Central memory CD8-positive, alpha-beta T cell (primary cell): ENCODE measurements around the gene VTN.

Experiments
- ATAC-seq: fragments of 150-1000 bp; cut with Tn5 transposase; replicated peaks from 2 replicates; pipeline ENCODE4 v1.10.0; 2022; ENCODE audit warnings: mild to moderate bottlenecking, moderate FRiP score, moderate number of reproducible peaks; ENCODE audit not compliant: poor library complexity, severe bottlenecking; ENCODE audit errors: extremely low read depth
- DNase-seq, 2 donors: peaks; one replicate each; pipeline ENCODE4 v3.0.0; 2021; ENCODE audit warnings: low spot score in 2 of 2
- H3K27ac Mint-ChIP-seq: one replicate; pipeline ENCODE4 v1.8.0; 2022; ENCODE audit warnings: low read depth, mild to moderate bottlenecking, moderate library complexity, mixed read lengths
- H3K27me3 Mint-ChIP-seq: one replicate; pipeline ENCODE4 v1.8.0; 2022; ENCODE audit warnings: mixed read lengths
- H3K36me3 Mint-ChIP-seq: one replicate; pipeline ENCODE4 v1.8.0; 2022; ENCODE audit warnings: mild to moderate bottlenecking, moderate library complexity, mixed read lengths; ENCODE audit not compliant: insufficient read depth
- H3K4me1 Mint-ChIP-seq: one replicate; pipeline ENCODE4 v1.8.0; 2022; ENCODE audit warnings: mixed read lengths
- H3K4me3 Mint-ChIP-seq: one replicate; pipeline ENCODE4 v1.8.0; 2022; ENCODE audit warnings: mild to moderate bottlenecking, moderate library complexity, mixed read lengths
- H3K9me3 Mint-ChIP-seq: one replicate; pipeline ENCODE4 v1.8.0; 2022; ENCODE audit warnings: mixed read lengths

VTN gene

GRCh38 chr17:28391401-28391800 is 21.3 kb upstream of the VTN start:
- Mint-ChIP-seq H3K27me3 (no peaks in the 10 kb centered on the region), H3K9me3 (no peaks in the 10 kb centered on the region), H3K27ac (no peak overlapping the region), H3K36me3 (peaks cover 37% of the 10 kb centered on the region), H3K4me3 (no peak overlapping the region), H3K4me1 (peaks cover 6% of the 10 kb centered on the region)
- ATAC-seq: no peak
- no peak for DNase-seq

- Mint-ChIP-seq H3K36me3 (peaks cover 37% of the 10 kb centered on the region), H3K27me3 (no peaks in the 10 kb centered on the region), H3K27ac (no peak overlapping the region), H3K4me1 (peaks cover 6% of the 10 kb centered on the region), H3K9me3 (no peaks in the 10 kb centered on the region), H3K4me3 (no peak overlapping the region)
- no peak for DNase-seq
- ATAC-seq: no peak
Observed at GRCh38 chr17:28390984-28391383, 20.9 kb upstream of the VTN start.

- Mint-ChIP-seq H3K4me3 (no peak overlapping the region), H3K4me1 (peaks cover 8% of the 10 kb centered on the region), H3K27ac (no peak overlapping the region), H3K27me3 (no peaks in the 10 kb centered on the region), H3K36me3 (peaks cover 35% of the 10 kb centered on the region), H3K9me3 (no peaks in the 10 kb centered on the region)
- DNase-seq: no peak
- ATAC-seq: no peak
Observed at GRCh38 chr17:28390563-28390962, 20.5 kb upstream of the VTN start.

- Mint-ChIP-seq H3K27ac (no peak overlapping the region), H3K9me3 (no peaks in the 10 kb centered on the region), H3K4me1 (peaks cover 12% of the 10 kb centered on the region), H3K27me3 (no peaks in the 10 kb centered on the region), H3K36me3 (peaks cover 39% of the 10 kb centered on the region), H3K4me3 (no peak overlapping the region)
- no peak for ATAC-seq
- DNase-seq: no peak
Observed at GRCh38 chr17:28390141-28390540, 20.0 kb upstream of the VTN start.

GRCh38 chr17:28388106-28388505 is 18.0 kb upstream of the VTN start:
- no peak for ATAC-seq
- DNase-seq: no peak
- peaks cover 37% of the 10 kb centered on the region for H3K36me3 Mint-ChIP-seq
- peaks cover 19% of the 10 kb centered on the region for H3K4me1 Mint-ChIP-seq
- no peaks in the 10 kb centered on the region for H3K27me3 Mint-ChIP-seq
- H3K9me3 Mint-ChIP-seq: no peaks in the 10 kb centered on the region
- H3K4me3 Mint-ChIP-seq: no peak overlapping the region
- no peak overlapping the region for H3K27ac Mint-ChIP-seq

- ATAC-seq: no peak
- Mint-ChIP-seq H3K9me3 (no peaks in the 10 kb centered on the region), H3K27me3 (no peaks in the 10 kb centered on the region), H3K4me1 (peaks cover 28% of the 10 kb centered on the region), H3K36me3 (peaks cover 32% of the 10 kb centered on the region), H3K27ac (no peak overlapping the region), H3K4me3 (no peak overlapping the region)
- DNase-seq: no peak
Observed at GRCh38 chr17:28386391-28386790, 16.3 kb upstream of the VTN start.

- ATAC-seq: no peak
- Mint-ChIP-seq H3K4me1 (peaks cover 35% of the 10 kb centered on the region), H3K36me3 (peaks cover 23% of the 10 kb centered on the region)
Observed at GRCh38 chr17:28385406-28385805, 15.3 kb upstream of the VTN start.

GRCh38 chr17:28385037-28385400 is 14.9 kb upstream of the VTN start:
- Mint-ChIP-seq H3K4me3 (peak overlapping the region; percentile 89), H3K27ac (no peak overlapping the region)

More at GRCh38 chr17:28385406-28385805, 15.3 kb upstream of the VTN start:
- Mint-ChIP-seq H3K4me3 (peak overlapping the region; percentile 89), H3K27me3 (no peaks in the 10 kb centered on the region), H3K9me3 (no peaks in the 10 kb centered on the region), H3K27ac (no peak overlapping the region)
- DNase-seq: no peak

GRCh38 chr17:28384281-28385036 is 14.4 kb upstream of the VTN start:
- Mint-ChIP-seq H3K27ac (peak overlapping the region; percentile 3), H3K9me3 (no peaks in the 10 kb centered on the region), H3K36me3 (peaks cover 15% of the 10 kb centered on the region), H3K4me3 (peak overlapping the region; percentile 89), H3K4me1 (peaks cover 39% of the 10 kb centered on the region), H3K27me3 (no peaks in the 10 kb centered on the region)
- ATAC-seq (peak; percentile 97), DNase-seq (peak; percentile 18 to 28)

More at GRCh38 chr17:28385037-28385400, 14.9 kb upstream of the VTN start:
- Mint-ChIP-seq H3K9me3 (no peaks in the 10 kb centered on the region), H3K27me3 (no peaks in the 10 kb centered on the region), H3K36me3 (peaks cover 20% of the 10 kb centered on the region), H3K4me1 (peaks cover 39% of the 10 kb centered on the region)
- no peak for DNase-seq
- ATAC-seq: peak; percentile 5

GRCh38 chr17:28381141-28381825 is 11.2 kb upstream of the VTN start:
- DNase-seq: no peak
- no peak overlapping the region for H3K27ac Mint-ChIP-seq
- H3K4me1 Mint-ChIP-seq: peaks cover 43% of the 10 kb centered on the region
- ATAC-seq: no peak
- H3K4me3 Mint-ChIP-seq: peak overlapping the region; percentile 31
- peaks cover 10% of the 10 kb centered on the region for H3K36me3 Mint-ChIP-seq
- no peaks in the 10 kb centered on the region for H3K9me3 Mint-ChIP-seq
- no peaks in the 10 kb centered on the region for H3K27me3 Mint-ChIP-seq

- Mint-ChIP-seq H3K27ac (no peak overlapping the region), H3K4me1 (peaks cover 37% of the 10 kb centered on the region), H3K4me3 (no peak overlapping the region), H3K36me3 (peaks cover 6% of the 10 kb centered on the region), H3K9me3 (no peaks in the 10 kb centered on the region), H3K27me3 (no peaks in the 10 kb centered on the region)
- DNase-seq (no peak), ATAC-seq (no peak)
Observed at GRCh38 chr17:28379814-28380801, 10.0 kb upstream of the VTN start.

GRCh38 chr17:28372945-28373274 is 2.8 kb upstream of the VTN start:
- Mint-ChIP-seq H3K9me3 (no peaks in the 10 kb centered on the region), H3K36me3 (peaks cover 10% of the 10 kb centered on the region), H3K27ac (no peak overlapping the region), H3K27me3 (no peaks in the 10 kb centered on the region), H3K4me3 (peak overlapping the region; percentile 90), H3K4me1 (peaks cover 22% of the 10 kb centered on the region)
- ATAC-seq: no peak
- no peak for DNase-seq
